Ishikawa (cell line): Measurements from ENCODE around the gene MUSTN1.

Source experiments
- CEBPB ChIP-seq: IDR thresholded peaks from 2 replicates; pipeline ENCODE4 v1.6.1; 2012
- CREB1 ChIP-seq: IDR thresholded peaks from 2 replicates; pipeline ENCODE4 v1.6.1; 2012; ENCODE audit warnings: low read depth
- EGR1 ChIP-seq: IDR thresholded peaks from 2 replicates; pipeline ENCODE4 v1.6.1; 2012
- EP300 ChIP-seq: IDR thresholded peaks from 2 replicates; pipeline ENCODE4 v1.6.1; 2012; ENCODE audit warnings: borderline replicate concordance
- FOXM1 ChIP-seq: IDR thresholded peaks from 2 replicates; pipeline ENCODE4 v1.6.1; 2012; ENCODE audit warnings: low read depth, borderline replicate concordance
- NFIC ChIP-seq: IDR thresholded peaks from 2 replicates; pipeline ENCODE4 v1.6.1; 2012
- RAD21 ChIP-seq: IDR thresholded peaks from 2 replicates; pipeline ENCODE4 v1.6.1; 2012; ENCODE audit warnings: low read depth
- REST ChIP-seq: IDR thresholded peaks from 2 replicates; pipeline ENCODE4 v1.6.1; 2012; ENCODE audit warnings: low read depth, mild to moderate bottlenecking
- TAF1 ChIP-seq: IDR thresholded peaks from 2 replicates; pipeline ENCODE4 v1.6.1; 2012; ENCODE audit warnings: low read depth, mild to moderate bottlenecking
- TCF12 ChIP-seq: IDR thresholded peaks from 2 replicates; pipeline ENCODE4 v1.6.1; 2012; ENCODE audit warnings: low read depth
- TEAD4 ChIP-seq: IDR thresholded peaks from 2 replicates; pipeline ENCODE4 v1.6.1; 2012
- YY1 ChIP-seq: IDR thresholded peaks from 2 replicates; pipeline ENCODE4 v1.6.1; 2012; ENCODE audit warnings: low read depth
- ZBTB7A ChIP-seq: IDR thresholded peaks from 2 replicates; pipeline ENCODE4 v1.6.1; 2012; ENCODE audit warnings: low read depth
- TF ChIP-seq, protein P1 (sequence below): IDR thresholded peaks from 2 replicates; pipeline ENCODE4 v1.6.1; 2012
- TF ChIP-seq, protein P2 (sequence below): IDR thresholded peaks from 2 replicates; pipeline ENCODE4 v1.6.1; 2012

MUSTN1 gene

DNA sequence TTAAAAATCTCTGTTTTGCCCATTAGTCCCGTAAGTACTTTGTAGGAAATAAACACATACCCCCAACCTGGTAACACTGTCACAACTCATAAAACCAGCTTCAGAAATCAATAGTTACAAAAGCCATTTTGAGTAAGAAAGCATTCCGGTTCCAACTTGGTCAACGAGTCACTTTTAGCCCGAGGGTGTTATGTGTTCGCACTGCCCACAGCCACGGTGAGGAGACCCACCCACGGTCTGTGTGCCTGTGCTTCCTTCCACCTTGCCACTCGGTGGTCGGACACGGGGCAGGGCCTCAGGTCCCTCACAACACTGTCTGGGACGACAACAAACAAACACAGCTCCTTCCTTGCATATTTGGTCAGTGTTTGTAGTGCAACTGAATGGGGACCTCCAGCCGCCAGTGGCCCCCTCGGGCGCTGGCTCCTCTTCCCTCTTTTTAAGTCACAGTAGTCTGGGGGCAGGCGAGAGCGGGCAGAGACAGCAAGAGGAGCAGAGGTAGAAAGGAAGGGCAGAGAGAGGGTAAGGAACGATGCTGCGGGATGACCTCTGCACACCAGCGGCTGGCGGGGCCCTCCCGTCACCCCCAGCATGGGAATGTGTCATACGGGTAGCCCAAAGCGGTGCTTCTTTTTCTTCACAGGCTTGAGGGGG, 5.2 kb upstream of the MUSTN1 start:
- no peak for TF ChIP-seq CEBPB
- TF ChIP-seq, protein P1, sequence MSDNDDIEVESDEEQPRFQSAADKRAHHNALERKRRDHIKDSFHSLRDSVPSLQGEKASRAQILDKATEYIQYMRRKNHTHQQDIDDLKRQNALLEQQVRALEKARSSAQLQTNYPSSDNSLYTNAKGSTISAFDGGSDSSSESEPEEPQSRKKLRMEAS: no peak
- TF ChIP-seq NFIC: no peak

GRCh38 chr3:52839268-52839575, 4.4 kb upstream of the MUSTN1 start:
- TF ChIP-seq REST (no peak), ZBTB7A (no peak), CREB1 (no peak), TAF1 (no peak), EGR1 (no peak), FOXM1 (no peak), CEBPB (no peak)
- TF ChIP-seq, protein P1: no peak
- TF ChIP-seq, protein P2, sequence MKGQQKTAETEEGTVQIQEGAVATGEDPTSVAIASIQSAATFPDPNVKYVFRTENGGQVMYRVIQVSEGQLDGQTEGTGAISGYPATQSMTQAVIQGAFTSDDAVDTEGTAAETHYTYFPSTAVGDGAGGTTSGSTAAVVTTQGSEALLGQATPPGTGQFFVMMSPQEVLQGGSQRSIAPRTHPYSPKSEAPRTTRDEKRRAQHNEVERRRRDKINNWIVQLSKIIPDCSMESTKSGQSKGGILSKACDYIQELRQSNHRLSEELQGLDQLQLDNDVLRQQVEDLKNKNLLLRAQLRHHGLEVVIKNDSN: no peak

DNA sequence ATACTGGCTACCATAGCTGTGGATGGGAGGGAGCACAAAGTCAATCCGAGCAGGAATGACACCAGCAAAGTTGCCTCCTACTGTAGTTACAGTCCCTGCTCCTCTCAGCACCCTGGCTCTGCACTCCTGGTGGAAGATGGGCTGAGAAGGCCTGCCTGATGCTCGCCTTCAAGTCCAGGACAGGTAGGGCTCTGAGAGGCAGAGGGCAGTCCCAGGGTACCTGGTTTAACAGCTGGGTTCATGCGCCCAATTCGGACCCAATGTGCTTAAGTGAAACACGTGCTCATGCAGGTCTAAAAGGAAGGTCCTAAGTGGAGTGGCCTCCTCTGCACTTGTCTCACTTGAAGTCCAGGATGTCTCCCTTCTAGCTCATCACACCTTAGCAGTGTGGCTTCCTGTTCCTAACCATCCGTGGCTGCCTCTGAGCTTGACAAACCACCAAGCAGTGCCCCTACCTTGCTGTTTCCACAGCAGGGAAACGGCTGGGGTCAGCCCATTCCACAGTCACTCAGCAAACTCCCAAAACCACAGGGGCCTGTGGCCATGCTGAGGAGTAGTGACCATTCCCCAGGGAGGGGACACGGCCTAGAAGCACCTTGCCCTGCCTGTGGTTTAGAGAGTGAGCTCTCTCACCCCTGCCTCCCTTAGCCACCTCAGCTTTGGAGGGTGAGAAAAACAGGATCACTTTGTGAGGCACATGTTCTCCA, 3.9 kb upstream of the MUSTN1 start:
- TF ChIP-seq TEAD4 (no peak), ZBTB7A (no peak), TAF1 (no peak), EP300 (no peak), CREB1 (no peak), REST (no peak), YY1 (no peak), NFIC (no peak)
- TF ChIP-seq, protein P1: no peak
- TF ChIP-seq, protein P2: no peak

DNA sequence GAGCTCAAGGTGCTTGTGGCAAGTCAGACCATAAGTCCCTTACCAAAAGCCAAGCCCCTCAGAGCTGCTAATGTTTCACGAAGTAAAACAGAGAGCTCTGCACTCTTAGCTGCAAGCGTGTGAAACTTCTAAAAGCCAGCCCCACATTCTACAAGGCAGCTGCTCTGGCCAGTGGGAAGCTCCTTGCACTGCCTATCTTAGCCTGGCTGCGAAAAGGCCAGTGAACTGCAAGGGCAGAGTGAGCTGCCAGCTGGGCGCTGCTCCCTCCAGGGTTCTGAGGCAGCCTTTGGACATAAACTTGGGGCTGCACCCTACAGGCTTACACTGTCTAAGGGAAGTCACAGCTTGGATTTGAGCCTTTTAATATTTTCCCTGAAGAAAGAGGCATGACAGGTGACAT, 2.2 kb upstream of the MUSTN1 start:
- no peak for TF ChIP-seq CREB1
- no peak for TF ChIP-seq EP300
- no peak for TF ChIP-seq RAD21
- no peak for TF ChIP-seq CEBPB
- no peak for TF ChIP-seq TCF12
- TF ChIP-seq, protein P2: no peak
- TF ChIP-seq TEAD4: no peak
- TF ChIP-seq, protein P1: no peak
- no peak for TF ChIP-seq YY1
- no peak for TF ChIP-seq EGR1
- TF ChIP-seq NFIC: no peak

DNA sequence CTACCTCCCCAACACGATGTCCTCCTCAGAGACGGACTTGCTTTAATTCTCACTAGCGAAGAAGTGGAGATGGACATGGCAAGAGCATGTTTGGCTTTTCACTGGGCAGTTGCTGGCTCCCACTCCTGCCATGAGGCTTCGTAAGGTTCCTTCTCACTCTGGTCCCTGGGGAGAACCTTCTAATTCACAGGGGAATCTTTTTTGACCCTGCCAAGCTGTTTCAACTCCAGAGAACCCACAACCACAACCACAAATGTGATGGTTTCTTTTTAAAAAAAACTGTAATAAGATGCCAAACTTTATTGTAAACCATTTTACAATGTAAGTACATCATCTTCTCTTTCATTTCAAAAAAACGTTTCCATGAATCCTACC, 1.6 kb upstream of the MUSTN1 start:
- TF ChIP-seq FOXM1 (no peak), TEAD4 (no peak), RAD21 (no peak), CEBPB (no peak), TCF12 (no peak), EP300 (no peak), ZBTB7A (no peak), NFIC (no peak), EGR1 (no peak), TAF1 (no peak), REST (no peak), CREB1 (no peak), YY1 (no peak)
- TF ChIP-seq, protein P2: no peak
- TF ChIP-seq, protein P1: no peak
